HG03139 (cell line): ENCODE data around the gene SNU13.
A peak's percentile ranks its signal among the peaks of the same experiment; 100 is the strongest.
"Not testable (repeated sequence)": the region's sequence is repeated elsewhere in the genome, so short reads cannot be mapped to it uniquely, and the experiment has no call there.

Experiments
- ATAC-seq: cut with Tn5 transposase; IDR thresholded peaks from one replicate; pipeline ENCODE4 v1.9.1; 2021; ENCODE audit not compliant: unreplicated experiment

SNU13 gene

DNA sequence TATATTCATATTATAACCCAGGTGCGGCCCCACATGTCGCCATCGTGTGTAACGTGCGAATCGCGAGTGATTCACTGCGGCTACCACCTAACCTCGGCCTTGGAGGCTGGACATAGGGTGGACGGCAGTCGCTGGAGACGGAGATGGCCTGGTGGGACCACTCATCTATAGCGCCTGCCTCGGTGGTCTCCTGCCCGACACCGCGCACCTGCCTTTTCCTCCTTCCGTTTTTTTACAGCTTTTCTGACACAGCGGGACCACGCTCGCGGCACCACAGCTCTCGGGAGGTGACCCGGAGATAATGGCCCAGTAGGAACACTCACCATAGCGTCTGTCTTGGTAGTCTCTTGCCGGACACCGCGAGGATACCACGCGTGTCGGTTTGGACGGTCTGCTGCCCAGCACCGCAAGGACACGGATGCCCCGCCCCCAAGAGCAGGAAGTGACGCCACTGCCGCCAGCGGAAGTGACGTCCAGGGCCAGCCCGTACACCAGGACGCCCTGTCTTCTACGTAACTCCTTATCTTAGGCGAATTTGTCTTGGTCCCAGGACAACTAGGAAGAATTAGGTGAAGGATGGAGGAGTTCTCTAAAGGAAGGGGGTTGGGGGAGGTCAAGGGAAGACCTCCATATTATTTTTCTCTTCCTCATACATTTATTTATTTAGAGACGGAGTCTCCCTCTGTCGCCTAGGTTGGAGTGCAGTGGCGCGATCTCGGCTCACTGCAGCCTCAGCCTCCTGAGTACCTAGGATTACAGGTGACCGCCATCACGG lies 6.4 kb downstream of the SNU13 start:
- peak; percentile 58 for ATAC-seq

DNA sequence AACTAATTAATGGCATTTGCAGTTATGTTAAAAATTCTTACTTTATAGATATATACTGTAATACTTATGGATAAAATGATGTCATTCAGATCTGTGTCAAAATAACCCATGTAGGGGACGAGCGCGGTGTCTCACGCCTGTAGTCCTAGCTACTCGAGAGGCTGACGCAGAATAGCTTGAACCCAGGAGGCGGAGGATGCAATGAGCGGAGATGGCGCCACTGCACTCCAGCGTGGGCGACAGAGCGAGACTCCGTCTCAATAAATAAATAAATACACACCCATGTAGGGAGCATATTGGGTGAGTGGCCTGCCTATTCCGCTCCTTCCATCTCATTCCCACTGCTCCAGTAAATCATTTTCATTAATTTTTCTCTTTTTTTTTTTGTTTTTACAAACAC lies 7.1 kb downstream of the SNU13 start:
- no peak for ATAC-seq

DNA sequence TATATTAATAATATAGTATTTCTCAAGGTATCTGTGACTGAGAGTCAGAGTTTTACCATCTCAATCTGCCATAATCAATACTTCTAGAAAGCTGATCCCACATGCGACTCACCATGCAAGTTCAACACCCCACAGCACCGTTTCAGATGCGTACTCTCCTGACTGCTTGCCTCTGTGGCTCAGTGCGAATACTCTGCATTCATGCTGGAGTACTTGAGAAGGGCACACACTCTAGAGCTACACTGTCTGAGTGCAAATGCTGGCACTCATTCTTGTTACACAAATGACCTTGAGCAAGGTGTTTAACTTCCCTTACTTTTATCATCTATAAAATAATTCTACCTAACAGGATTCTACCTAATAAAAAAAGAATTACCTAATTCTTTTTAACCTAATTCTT lies 12.5 kb downstream of the SNU13 start:
- ATAC-seq, result no peak

GRCh38 chr22:41674846-41675340 lies 13.8 kb downstream of the SNU13 start:
- ATAC-seq, result no peak

GRCh38 chr22:41672780-41673509 lies 15.7 kb downstream of the SNU13 start:
- ATAC-seq, result no peak

DNA sequence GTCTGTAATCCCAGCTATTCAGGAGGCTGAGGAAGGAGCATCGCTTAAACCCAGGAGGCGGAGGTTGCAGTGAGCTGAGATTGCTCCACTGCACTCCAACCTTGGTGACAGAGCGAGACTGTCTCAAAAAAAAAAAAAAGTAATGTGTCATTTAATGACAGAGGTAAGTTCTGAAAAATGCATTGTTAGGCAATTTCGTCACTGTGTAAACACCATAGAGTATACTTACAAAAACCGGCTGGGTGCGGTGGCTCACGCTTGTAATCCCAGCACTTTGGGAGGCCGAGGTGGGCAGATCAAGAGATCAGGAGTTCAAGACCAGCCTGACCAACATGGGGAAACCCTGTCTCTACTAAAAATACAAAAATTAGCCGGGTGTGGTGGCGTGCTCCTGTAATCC lies 16.6 kb downstream of the SNU13 start:
- not testable (repeated sequence) for ATAC-seq

- ATAC-seq, result no peak
Measured at GRCh38 chr22:41668971-41669911, 19.4 kb downstream of the SNU13 start.

DNA sequence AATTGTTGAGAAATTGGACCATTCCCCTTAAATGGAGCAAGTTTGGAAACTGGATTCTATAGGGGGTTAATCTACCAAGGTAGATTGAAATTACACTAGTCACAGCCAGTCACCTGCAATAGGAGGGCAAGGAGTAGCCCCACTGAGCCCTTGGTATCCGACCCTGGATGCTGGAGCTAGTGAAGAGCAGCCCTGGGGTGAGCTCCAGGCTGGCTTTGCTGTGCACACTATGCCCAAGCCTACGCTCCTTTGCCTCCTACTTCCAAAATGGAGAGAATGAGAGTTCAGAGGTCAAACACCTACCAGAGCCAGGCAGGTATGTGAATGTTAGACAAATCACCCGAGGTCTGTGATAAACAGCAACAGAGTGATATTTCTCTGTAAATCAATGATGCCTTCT lies 23.7 kb downstream of the SNU13 start:
- no peak for ATAC-seq

DNA sequence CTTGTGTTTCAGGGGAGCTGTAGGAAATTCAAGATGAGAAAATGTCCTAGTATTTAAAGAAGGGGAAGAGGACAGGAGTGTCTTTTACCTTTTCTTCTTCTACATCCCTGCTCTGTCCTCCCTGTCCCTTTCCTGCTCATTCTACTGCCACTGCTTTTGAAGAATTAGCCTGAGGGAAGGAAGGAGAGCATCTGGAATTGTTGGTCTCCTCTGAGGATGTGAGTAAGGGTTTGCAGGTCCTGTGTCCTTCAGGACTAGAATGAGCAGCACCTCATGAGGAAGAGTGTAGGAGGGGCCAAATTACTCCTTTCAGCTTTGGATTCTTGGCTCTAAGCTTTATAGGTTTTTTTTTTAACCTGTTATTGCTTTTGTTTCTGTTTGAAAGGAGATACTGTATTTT lies 24.2 kb downstream of the SNU13 start:
- ATAC-seq, result no peak

DNA sequence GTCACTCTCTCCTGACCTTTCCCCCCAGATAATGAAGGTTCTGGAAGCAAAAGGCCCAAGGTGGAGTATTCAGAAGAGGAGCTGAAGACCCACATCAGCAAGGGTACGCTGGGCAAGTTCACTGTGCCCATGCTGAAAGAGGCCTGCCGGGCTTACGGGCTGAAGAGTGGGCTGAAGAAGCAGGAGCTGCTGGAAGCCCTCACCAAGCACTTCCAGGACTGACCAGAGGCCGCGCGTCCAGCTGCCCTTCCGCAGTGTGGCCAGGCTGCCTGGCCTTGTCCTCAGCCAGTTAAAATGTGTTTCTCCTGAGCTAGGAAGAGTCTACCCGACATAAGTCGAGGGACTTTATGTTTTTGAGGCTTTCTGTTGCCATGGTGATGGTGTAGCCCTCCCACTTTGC lies 25.1 kb downstream of the SNU13 start:
- not testable (repeated sequence) for ATAC-seq

DNA sequence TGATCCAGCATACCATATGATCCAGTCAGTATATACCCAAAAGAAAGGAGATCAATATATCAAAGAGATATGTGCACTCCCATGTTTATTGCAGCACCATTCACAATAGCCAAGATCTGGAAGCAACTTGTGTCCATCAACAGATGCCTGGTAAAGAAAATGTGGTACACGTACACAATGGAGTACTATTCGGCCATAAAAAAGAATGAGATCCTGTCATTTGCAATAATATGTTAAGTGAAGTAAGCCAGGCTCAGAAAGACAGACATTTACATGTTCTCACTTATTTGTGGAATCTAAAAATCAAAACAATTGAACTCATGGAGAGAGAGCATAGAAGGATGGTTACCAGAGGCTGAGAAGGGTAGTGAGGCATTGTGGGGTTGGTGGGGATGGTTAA lies 27.0 kb downstream of the SNU13 start:
- no peak for ATAC-seq

GRCh38 chr22:41661088-41661487 lies 27.6 kb downstream of the SNU13 start:
- ATAC-seq, result no peak

DNA sequence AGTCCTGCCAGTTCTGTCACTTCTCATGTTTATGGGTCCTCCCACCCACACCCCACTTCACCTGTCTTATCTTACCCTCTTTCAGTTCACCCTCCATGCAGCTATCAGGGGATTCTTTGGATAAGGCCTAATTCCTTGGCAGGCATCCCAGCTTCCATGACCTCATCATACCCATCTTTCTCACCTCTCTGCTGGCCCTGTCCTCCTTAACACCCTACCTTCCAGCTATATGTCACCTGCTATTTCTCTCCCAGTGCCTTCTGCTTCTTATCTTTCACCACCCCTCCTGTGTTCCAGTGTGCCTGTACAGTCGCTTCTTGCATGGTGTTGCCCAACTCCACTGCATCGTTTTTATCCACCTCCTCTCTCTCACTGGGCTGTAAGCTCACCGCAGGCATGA lies 28.3 kb downstream of the SNU13 start:
- no peak for ATAC-seq

DNA sequence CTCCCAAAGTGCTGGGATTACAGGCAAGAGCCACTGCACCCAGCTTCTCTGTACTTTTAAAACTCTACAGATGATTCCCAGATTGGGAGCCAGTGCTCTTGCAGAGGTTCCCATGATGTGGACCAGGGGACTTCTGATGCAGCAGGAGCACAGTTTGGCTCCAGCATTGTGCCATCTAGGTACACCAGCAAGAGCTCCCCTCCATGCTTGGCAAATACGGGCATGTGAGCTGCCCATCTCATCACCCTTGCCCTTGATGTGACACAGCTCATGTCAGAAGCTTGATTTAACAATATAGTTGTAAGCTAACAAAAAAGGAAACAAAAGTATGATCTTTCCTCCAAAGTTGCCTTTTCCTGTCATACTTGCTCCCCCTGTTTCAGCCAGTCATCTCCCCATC lies 28.7 kb downstream of the SNU13 start:
- no peak for ATAC-seq

DNA sequence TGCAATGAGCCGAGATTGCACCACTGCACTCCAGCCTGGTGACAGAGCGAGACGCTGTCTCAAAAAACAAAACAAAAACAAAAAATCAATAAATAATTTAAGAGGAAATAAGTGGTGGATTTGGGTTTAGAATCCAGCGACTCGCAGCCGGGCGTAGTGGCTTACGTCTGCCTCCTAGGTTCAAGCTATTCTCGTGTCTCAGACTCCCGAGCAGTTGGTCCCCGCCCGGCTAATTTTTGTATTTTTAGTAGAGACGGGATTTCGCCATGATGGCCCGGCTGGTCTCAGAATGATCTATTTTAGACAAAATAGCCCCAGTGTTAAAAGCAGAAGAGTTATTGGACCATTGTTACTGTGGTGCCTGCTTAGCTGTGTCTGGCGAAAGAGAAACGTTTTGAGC lies 29.8 kb downstream of the SNU13 start:
- no peak for ATAC-seq

- no peak for ATAC-seq
Measured at GRCh38 chr22:41657709-41658108, 31.0 kb downstream of the SNU13 start.

GRCh38 chr22:41656556-41656955 lies 32.1 kb downstream of the SNU13 start:
- ATAC-seq, result no peak

GRCh38 chr22:41654322-41654721 lies 34.3 kb downstream of the SNU13 start:
- no peak for ATAC-seq

- ATAC-seq, result no peak
Measured at GRCh38 chr22:41650821-41651220, 37.8 kb downstream of the SNU13 start.

DNA sequence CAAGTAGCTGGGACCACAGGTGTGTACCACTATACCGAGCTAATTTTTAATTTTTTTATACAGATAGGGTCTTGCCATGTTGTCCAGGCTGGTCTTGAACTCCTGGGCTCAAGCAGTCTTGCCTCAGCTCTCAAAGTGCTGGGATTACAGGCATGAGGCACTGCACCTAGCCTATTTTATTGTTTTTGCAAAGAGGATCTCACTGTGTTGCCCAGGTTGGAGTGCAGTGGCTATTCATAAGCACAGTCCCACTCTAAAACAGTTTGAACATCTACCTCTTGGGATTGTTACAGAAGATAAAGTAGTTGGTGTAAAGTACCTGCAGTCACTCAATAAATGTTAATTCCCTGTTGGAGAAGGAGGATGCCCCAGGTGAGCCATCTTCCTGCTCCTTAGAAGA lies 38.4 kb downstream of the SNU13 start:
- no peak for ATAC-seq

DNA sequence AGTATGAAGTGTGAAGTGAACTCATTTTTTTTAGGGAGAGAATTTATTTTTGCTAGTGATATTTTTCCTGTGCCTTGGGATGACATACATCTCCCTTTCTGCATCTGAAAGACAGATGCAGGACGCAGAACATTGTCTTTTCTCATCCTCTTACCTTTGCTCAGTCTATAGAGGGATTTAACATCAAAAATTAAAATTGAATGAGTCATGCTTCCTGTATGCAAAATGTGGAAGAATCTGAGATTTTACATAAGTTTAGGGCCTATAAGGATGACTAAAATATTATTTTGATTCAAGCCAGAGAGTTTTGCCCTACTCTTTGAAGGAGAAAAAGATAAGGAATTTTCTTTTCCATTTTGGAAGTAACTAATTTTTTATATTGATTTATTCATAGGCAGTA lies 40.2 kb downstream of the SNU13 start:
- no peak for ATAC-seq
